Osteocyte (in vitro differentiated cells): ENCODE measurements around the gene JAM3. TPM values are rescaled to one million over a fixed set of nuclear protein-coding genes. Genes with fewer than 3 reads are reported as not detected.
A peak's percentile ranks its signal among the peaks of the same experiment; 100 is the strongest.

ENCODE experiments used
- DNase-seq: peaks from one replicate; pipeline ENCODE4 v3.0.0; 2021; ENCODE audit warnings: mixed read lengths; ENCODE audit not compliant: unreplicated experiment; ENCODE audit errors: extremely low spot score
- H3K27ac Mint-ChIP-seq: one replicate; pipeline ENCODE4 v1.8.0; 2021; ENCODE audit warnings: mild to moderate bottlenecking, mixed read lengths; ENCODE audit not compliant: unreplicated experiment
- H3K27me3 Mint-ChIP-seq: one replicate; pipeline ENCODE4 v1.8.0; 2021; ENCODE audit warnings: mixed read lengths; ENCODE audit not compliant: unreplicated experiment
- H3K36me3 Mint-ChIP-seq: one replicate; pipeline ENCODE4 v1.8.0; 2021; ENCODE audit warnings: mixed read lengths; ENCODE audit not compliant: unreplicated experiment
- H3K4me1 Mint-ChIP-seq: one replicate; pipeline ENCODE4 v1.8.0; 2021; ENCODE audit warnings: mixed read lengths; ENCODE audit not compliant: unreplicated experiment
- H3K4me3 Mint-ChIP-seq: one replicate; pipeline ENCODE4 v1.8.0; 2021; ENCODE audit warnings: mild to moderate bottlenecking, moderate library complexity, mixed read lengths; ENCODE audit not compliant: unreplicated experiment
- H3K9me3 Mint-ChIP-seq: one replicate; pipeline ENCODE4 v1.8.0; 2021; ENCODE audit warnings: mixed read lengths; ENCODE audit not compliant: unreplicated experiment
- CTCF ChIP-seq: fragments of 200-600 bp; sonication (generic); IDR thresholded peaks from 2 replicates; pipeline ENCODE4 v1.5.0; 2021; ENCODE audit warnings: antibody characterized with exemption, mild to moderate bottlenecking, moderate library complexity
- total RNA-seq: library from RNA; stranded (reverse); gene quantifications from 2 replicates; pipeline ENCODE4 v1.2.1, GENCODE V29; 2021

The JAM3 gene
- total RNA-seq, 1 donor from 2014 or later: 177 TPM

GRCh38 chr11:134034496-134035381, 34.1 kb upstream of the JAM3 start:
- Mint-ChIP-seq H3K4me3 (no peak overlapping the region), H3K4me1 (peaks cover 44% of the 10 kb centered on the region), H3K27ac (peak overlapping the region; percentile 32), H3K36me3 (no peaks in the 10 kb centered on the region), H3K27me3 (peaks cover 23% of the 10 kb centered on the region), H3K9me3 (no peaks in the 10 kb centered on the region)
- TF ChIP-seq CTCF: no peak
- DNase-seq: no peak

DNA sequence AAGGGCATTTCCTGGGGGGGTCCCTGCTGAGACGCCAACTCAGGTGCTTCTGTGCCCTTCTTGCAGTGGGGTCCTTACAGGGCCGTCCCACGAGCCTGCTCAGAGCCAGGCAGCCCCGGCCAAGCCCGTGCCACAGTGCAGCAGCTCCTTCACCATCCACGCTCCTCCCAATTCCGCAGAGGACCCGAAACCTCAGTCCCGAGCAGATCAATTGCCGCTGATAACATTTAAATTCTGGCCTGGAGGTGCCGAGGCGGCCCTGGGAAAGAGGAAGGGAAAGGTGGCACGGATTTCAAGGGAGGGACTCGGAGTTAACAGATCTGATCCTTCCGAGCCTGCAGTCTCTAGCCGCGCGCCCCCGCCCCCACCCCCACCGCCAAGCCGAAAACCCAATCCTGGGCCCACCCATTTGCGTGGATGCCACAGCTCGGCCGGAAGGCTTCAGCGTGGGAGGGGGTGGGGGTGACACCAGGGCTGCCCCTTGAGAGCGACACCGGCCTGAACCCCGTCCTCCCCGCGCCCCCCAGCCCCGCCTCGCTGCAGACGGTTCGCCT, 32.3 kb upstream of the JAM3 start:
- Mint-ChIP-seq H3K27ac (peak overlapping the region; percentile 54), H3K36me3 (no peaks in the 10 kb centered on the region), H3K4me3 (peak overlapping the region; percentile 83), H3K9me3 (no peaks in the 10 kb centered on the region), H3K4me1 (peaks cover 54% of the 10 kb centered on the region), H3K27me3 (peaks cover 5% of the 10 kb centered on the region)
- DNase-seq: no peak
- TF ChIP-seq CTCF: no peak

- Mint-ChIP-seq H3K9me3 (no peaks in the 10 kb centered on the region), H3K4me3 (peak overlapping the region; percentile 83), H3K36me3 (no peaks in the 10 kb centered on the region), H3K27ac (peak overlapping the region; percentile 80), H3K27me3 (peaks cover under 1% of the 10 kb centered on the region), H3K4me1 (peaks cover 57% of the 10 kb centered on the region)
- DNase-seq: no peak
- TF ChIP-seq CTCF: no peak
Observed at GRCh38 chr11:134037046-134037908, 31.6 kb upstream of the JAM3 start.

GRCh38 chr11:134038897-134039470, 29.9 kb upstream of the JAM3 start:
- H3K9me3 Mint-ChIP-seq: no peaks in the 10 kb centered on the region

More at GRCh38 chr11:134038897-134039470, 29.9 kb upstream of the JAM3 start:
- no peaks in the 10 kb centered on the region for H3K27me3 Mint-ChIP-seq
- TF ChIP-seq CTCF: no peak
- peaks cover 49% of the 10 kb centered on the region for H3K4me1 Mint-ChIP-seq
- no peak overlapping the region for H3K4me3 Mint-ChIP-seq
- H3K27ac Mint-ChIP-seq: peak overlapping the region; percentile 84
- no peaks in the 10 kb centered on the region for H3K36me3 Mint-ChIP-seq
- peak; percentile 72 for DNase-seq
